ENCODE measurements around the gene EPHA10. TPM values are rescaled to one million over a fixed set of nuclear protein-coding genes. Genes with fewer than 3 reads are reported as not detected.

The EPHA10 gene
- total RNA-seq, 2 experiments from 2014 or later = not detected

- no peak for ATAC-seq
- Mint-ChIP-seq H3K36me3 (ENCODE audit: low read depth) (no peaks in the 10 kb centered on the region), H3K4me1 (ENCODE audit: low read depth) (no peaks in the 10 kb centered on the region), H3K27ac (no peak overlapping the region), H3K4me3 (no peak overlapping the region), H3K27me3 (ENCODE audit: low read depth) (peaks cover 24% of the 10 kb centered on the region), H3K9me3 (ENCODE audit: insufficient read depth) (no peaks in the 10 kb centered on the region)
- DNase-seq = no peak
- POLR2A ChIA-PET = no interaction called here
- CTCF ChIA-PET = interaction anchor here (1.3 kb wide), 1 partner anchor 45 kb away, joined by 3 read pairs; no protein-coding TSS in a partner anchor
Observed at GRCh38 chr1:37726751-37727585, 38.0 kb downstream of the EPHA10 start.

GRCh38 chr1:37725851-37726613 is 38.9 kb downstream of the EPHA10 start:
- H3K9me3 Mint-ChIP-seq (ENCODE audit: insufficient read depth) = no peaks in the 10 kb centered on the region
- no peak for ATAC-seq

GRCh38 chr1:37724575-37724974 is 40.3 kb downstream of the EPHA10 start:
- Mint-ChIP-seq H3K27ac (no peak overlapping the region), H3K27me3 (ENCODE audit: low read depth) (peaks cover 19% of the 10 kb centered on the region), H3K4me1 (ENCODE audit: low read depth) (no peaks in the 10 kb centered on the region), H3K9me3 (ENCODE audit: insufficient read depth) (no peaks in the 10 kb centered on the region), H3K36me3 (ENCODE audit: low read depth) (no peaks in the 10 kb centered on the region), H3K4me3 (no peak overlapping the region)
- POLR2A ChIA-PET = no interaction called here
- CTCF ChIA-PET = interaction anchor here (1.2 kb wide), 1 partner anchor 135 kb away, joined by 4 read pairs; the partner anchor contains the start of gene MTF1
- DNase-seq (no peak), ATAC-seq (no peak)

More at GRCh38 chr1:37725851-37726613, 38.9 kb downstream of the EPHA10 start:
- H3K4me3 Mint-ChIP-seq = no peak overlapping the region
- H3K36me3 Mint-ChIP-seq (ENCODE audit: low read depth) = no peaks in the 10 kb centered on the region
- DNase-seq = no peak
- peaks cover 24% of the 10 kb centered on the region for H3K27me3 Mint-ChIP-seq (ENCODE audit: low read depth)
- ChIA-PET POLR2A (no interaction called here), CTCF (no interaction called here)
- H3K4me1 Mint-ChIP-seq (ENCODE audit: low read depth) = no peaks in the 10 kb centered on the region
- H3K27ac Mint-ChIP-seq = no peak overlapping the region

- Mint-ChIP-seq H3K4me1 (ENCODE audit: low read depth) (no peaks in the 10 kb centered on the region), H3K27ac (no peak overlapping the region), H3K9me3 (ENCODE audit: insufficient read depth) (no peaks in the 10 kb centered on the region), H3K27me3 (ENCODE audit: low read depth) (peaks cover 19% of the 10 kb centered on the region), H3K36me3 (ENCODE audit: low read depth) (no peaks in the 10 kb centered on the region), H3K4me3 (no peak overlapping the region)
- no peak for ATAC-seq
- ChIA-PET CTCF (interaction anchor here (1.2 kb wide), 1 partner anchor 136 kb away, joined by 4 read pairs; the partner anchor contains the start of gene MTF1), POLR2A (no interaction called here)
- no peak for DNase-seq
Observed at GRCh38 chr1:37723390-37724078, 41.4 kb downstream of the EPHA10 start.

DNA sequence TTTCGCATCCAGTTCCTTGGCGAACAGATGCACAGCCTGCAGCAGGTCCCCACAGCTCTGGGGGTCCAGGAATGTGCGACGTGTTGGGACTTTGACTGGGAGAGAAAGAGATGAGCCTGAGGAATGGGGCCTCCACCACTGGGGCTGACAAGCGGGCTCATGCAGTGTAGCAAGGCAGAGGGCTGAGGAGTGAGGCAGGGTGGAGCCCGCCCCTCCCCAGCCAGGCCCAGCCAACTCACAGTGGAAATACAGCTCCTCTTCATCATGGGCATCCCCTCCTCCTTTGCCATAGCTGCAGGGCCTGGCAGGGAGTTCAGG is 41.9 kb downstream of the EPHA10 start:
- peaks cover 14% of the 10 kb centered on the region for H3K27me3 Mint-ChIP-seq (ENCODE audit: low read depth)
- H3K27ac Mint-ChIP-seq = no peak overlapping the region
- H3K36me3 Mint-ChIP-seq (ENCODE audit: low read depth) = no peaks in the 10 kb centered on the region
- no peaks in the 10 kb centered on the region for H3K9me3 Mint-ChIP-seq (ENCODE audit: insufficient read depth)
- no peak for DNase-seq
- ATAC-seq = no peak
- CTCF ChIA-PET = no interaction called here
- no peaks in the 10 kb centered on the region for H3K4me1 Mint-ChIP-seq (ENCODE audit: low read depth)
- H3K4me3 Mint-ChIP-seq = no peak overlapping the region
- POLR2A ChIA-PET = no interaction called here

GRCh38 chr1:37722181-37723071 is 42.5 kb downstream of the EPHA10 start:
- ATAC-seq (no peak), DNase-seq (no peak)
- ChIA-PET CTCF (no interaction called here), POLR2A (interaction anchor here (0.7 kb wide), 1 partner anchor 30 kb away, joined by 4 read pairs; no protein-coding TSS in a partner anchor)
- Mint-ChIP-seq H3K27me3 (ENCODE audit: low read depth) (peaks cover 10% of the 10 kb centered on the region), H3K36me3 (ENCODE audit: low read depth) (no peaks in the 10 kb centered on the region), H3K27ac (no peak overlapping the region), H3K9me3 (ENCODE audit: insufficient read depth) (no peaks in the 10 kb centered on the region), H3K4me1 (ENCODE audit: low read depth) (no peaks in the 10 kb centered on the region), H3K4me3 (no peak overlapping the region)

DNA sequence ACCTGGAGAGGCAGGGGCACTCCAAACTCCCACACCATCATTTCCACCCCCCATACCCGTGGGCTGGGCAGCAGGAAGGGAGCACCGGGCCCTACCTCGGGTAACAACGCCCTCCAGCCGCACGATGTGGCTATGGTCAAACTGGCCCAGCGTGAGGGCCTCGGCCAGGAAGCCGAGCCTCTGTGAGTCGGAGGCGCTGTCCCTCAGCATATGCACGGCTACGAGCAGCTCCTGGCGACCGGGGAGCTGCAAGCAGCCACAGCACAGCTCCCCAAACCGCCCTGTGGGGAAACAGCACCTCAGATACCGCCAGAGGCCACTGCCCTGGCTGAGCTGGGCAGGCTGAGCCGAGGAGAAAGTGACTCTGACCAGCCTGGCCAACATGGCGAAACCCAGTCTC is 43.4 kb downstream of the EPHA10 start:
- DNase-seq (no peak), ATAC-seq (no peak)
- H3K27me3 Mint-ChIP-seq (ENCODE audit: low read depth) = peaks cover 9% of the 10 kb centered on the region
- no peak overlapping the region for H3K27ac Mint-ChIP-seq
- H3K9me3 Mint-ChIP-seq (ENCODE audit: insufficient read depth) = no peaks in the 10 kb centered on the region
- H3K4me3 Mint-ChIP-seq = no peak overlapping the region
- ChIA-PET POLR2A (interaction anchor here (0.7 kb wide), 1 partner anchor 29 kb away, joined by 4 read pairs; no protein-coding TSS in a partner anchor), CTCF (no interaction called here)
- no peaks in the 10 kb centered on the region for H3K36me3 Mint-ChIP-seq (ENCODE audit: low read depth)
- no peaks in the 10 kb centered on the region for H3K4me1 Mint-ChIP-seq (ENCODE audit: low read depth)

DNA sequence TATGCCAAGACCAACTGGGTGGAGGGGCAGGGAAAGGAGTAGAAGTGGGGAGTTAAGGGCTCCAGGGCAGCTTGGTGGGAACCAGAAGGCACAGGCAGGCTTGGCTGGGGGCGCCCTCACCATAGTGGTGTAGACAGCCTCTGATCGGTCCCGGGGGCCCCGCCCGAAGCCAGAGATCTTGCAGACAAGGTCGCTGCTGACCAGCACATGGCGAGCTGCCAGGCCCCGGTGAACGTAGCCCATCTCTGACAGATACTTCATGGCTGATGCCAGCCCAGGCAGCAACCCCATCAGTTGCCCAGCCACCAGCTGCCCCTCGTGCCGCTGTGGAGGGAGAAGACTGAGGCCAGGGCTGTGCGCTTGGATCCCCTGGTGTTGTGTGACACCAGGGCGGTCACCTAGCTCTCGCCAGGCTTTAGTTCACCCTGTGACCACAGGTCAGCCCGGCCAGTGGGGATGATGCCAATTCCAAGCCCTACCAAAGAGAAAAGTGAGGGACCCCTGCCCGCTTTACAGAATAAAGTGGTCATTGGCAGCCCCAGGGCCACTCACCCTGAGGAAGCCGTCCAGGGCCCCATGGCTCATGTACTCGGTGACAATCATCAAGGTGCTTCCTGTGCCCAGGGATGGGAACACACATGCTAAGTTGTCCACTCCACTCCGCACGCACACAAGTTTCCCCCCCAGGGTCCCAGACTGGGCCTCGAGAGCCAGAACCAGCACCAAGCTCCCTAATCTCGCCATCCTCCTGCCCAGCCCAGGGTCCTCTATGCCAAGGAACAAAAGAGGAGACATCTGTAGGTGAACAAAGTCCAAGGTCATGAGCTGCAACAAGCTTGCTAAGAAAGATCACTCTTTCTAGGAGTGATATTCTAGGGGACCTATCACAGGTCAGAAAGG is 44.4 kb downstream of the EPHA10 start:
- DNase-seq (no peak), ATAC-seq (no peak)
- CTCF ChIA-PET = no interaction called here
- peaks cover 7% of the 10 kb centered on the region for H3K27me3 Mint-ChIP-seq (ENCODE audit: low read depth)
- no peaks in the 10 kb centered on the region for H3K36me3 Mint-ChIP-seq (ENCODE audit: low read depth)
- H3K9me3 Mint-ChIP-seq (ENCODE audit: insufficient read depth) = no peaks in the 10 kb centered on the region
- H3K4me3 Mint-ChIP-seq = no peak overlapping the region
- POLR2A ChIA-PET = no interaction called here
- H3K27ac Mint-ChIP-seq = no peak overlapping the region
- H3K4me1 Mint-ChIP-seq (ENCODE audit: low read depth) = no peaks in the 10 kb centered on the region

- no peak overlapping the region for H3K27ac Mint-ChIP-seq
- CTCF ChIA-PET = no interaction called here
- no peak for ATAC-seq
Observed at GRCh38 chr1:37719572-37720195, 45.2 kb downstream of the EPHA10 start.

DNA sequence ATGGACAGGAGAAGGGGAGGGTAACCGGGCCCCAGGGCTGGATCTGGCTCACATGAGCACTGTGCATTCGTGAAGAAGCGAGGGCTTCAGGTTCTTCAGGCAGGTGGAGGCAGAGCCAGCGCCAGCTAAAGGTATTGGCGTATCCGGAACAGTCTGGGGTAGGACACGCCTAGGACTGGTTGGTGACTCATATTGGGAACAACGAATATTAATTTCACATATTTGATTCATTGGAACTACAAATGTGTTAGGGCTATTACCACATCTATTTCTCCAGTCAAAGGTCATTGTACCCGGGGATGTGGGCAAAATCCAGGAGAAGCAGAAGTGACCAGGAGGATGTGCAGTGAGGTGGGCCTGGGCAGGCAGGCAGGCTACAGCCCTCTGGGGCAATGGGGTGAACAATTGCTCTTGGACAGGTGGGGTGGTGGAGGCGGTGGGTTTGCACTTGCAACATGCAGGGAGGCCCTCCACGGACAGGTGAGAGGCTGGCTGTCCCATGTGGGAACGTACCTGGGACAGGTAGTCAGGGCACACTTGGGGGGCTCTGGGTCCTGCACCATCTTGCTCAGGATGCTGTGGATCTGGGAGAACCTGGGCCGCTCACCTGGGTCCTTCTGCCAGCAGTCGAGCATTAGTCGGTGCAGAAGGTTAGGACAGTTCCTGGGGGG is 45.9 kb downstream of the EPHA10 start:
- ChIA-PET CTCF (no interaction called here), POLR2A (no interaction called here)
- no peaks in the 10 kb centered on the region for H3K4me1 Mint-ChIP-seq (ENCODE audit: low read depth)
- H3K4me3 Mint-ChIP-seq = no peak overlapping the region
- no peak overlapping the region for H3K27ac Mint-ChIP-seq
- ATAC-seq = no peak
- DNase-seq = no peak
- H3K27me3 Mint-ChIP-seq (ENCODE audit: low read depth) = peaks cover 2% of the 10 kb centered on the region
- H3K36me3 Mint-ChIP-seq (ENCODE audit: low read depth) = no peaks in the 10 kb centered on the region
- H3K9me3 Mint-ChIP-seq (ENCODE audit: insufficient read depth) = no peaks in the 10 kb centered on the region

More at GRCh38 chr1:37719572-37720195, 45.2 kb downstream of the EPHA10 start:
- H3K27me3 Mint-ChIP-seq (ENCODE audit: low read depth) = peaks cover 5% of the 10 kb centered on the region
- no peak overlapping the region for H3K4me3 Mint-ChIP-seq
- no peak for DNase-seq
- H3K9me3 Mint-ChIP-seq (ENCODE audit: insufficient read depth) = no peaks in the 10 kb centered on the region
- POLR2A ChIA-PET = no interaction called here
- no peaks in the 10 kb centered on the region for H3K4me1 Mint-ChIP-seq (ENCODE audit: low read depth)
- no peaks in the 10 kb centered on the region for H3K36me3 Mint-ChIP-seq (ENCODE audit: low read depth)

Data from activated CD8-positive, alpha-beta T cell treated with anti-CD3 and anti-CD28 coated beads, Interleukin-2, amount 10 ng/mL, durations not matched to agents 7 days and 5 days (primary cell).